Right renal cortex interstitium (tissue), 3 donors: ENCODE data around the gene GPSM1. TPM values are rescaled to one million over a fixed set of nuclear protein-coding genes. Genes with fewer than 3 reads are reported as not detected.
"Not testable (repeated sequence)": the region's sequence is repeated elsewhere in the genome, so short reads cannot be mapped to it uniquely, and the experiment has no call there.

ENCODE experiments used
- DNase-seq, 3 donors: peaks; one replicate each; pipeline ENCODE4 v3.0.0-alpha.2; 2013; ENCODE audit warnings: low read depth in 3 of 3, low spot score in 2 of 3
- polyA plus RNA-seq, 3 donors: library from polyadenylated mRNA; unstranded; fragments of 120-200 nt; gene quantifications; one replicate each; pipeline ENCODE4 v1.2.1, GENCODE V29; 2013; ENCODE audit not compliant: insufficient read length in 3 of 3

GPSM1 gene
- polyA plus RNA-seq, 3 donors = 22.2 to 22.9 (median 22.7) TPM

DNA sequence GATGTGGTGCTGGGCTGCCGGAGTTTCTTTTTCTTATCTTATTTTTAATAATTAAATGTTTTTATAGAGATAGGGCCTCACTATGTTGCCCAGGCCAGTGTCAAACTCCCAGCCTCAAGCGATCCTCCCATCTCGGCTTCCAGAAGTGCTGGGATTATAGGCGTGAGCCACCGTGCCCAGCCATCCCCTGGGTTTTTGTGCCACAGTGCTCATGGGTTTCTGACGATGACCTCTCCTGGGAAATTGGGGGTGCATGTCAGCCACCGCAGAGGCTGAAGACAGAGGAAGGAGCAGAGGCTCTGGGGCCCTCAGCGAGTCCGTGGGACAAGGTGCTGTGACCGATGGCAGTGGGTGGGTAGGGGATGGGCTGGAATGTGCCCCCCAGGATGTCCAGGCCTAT lies 14.4 kb downstream of the GPSM1 start:
- no peak for DNase-seq

DNA sequence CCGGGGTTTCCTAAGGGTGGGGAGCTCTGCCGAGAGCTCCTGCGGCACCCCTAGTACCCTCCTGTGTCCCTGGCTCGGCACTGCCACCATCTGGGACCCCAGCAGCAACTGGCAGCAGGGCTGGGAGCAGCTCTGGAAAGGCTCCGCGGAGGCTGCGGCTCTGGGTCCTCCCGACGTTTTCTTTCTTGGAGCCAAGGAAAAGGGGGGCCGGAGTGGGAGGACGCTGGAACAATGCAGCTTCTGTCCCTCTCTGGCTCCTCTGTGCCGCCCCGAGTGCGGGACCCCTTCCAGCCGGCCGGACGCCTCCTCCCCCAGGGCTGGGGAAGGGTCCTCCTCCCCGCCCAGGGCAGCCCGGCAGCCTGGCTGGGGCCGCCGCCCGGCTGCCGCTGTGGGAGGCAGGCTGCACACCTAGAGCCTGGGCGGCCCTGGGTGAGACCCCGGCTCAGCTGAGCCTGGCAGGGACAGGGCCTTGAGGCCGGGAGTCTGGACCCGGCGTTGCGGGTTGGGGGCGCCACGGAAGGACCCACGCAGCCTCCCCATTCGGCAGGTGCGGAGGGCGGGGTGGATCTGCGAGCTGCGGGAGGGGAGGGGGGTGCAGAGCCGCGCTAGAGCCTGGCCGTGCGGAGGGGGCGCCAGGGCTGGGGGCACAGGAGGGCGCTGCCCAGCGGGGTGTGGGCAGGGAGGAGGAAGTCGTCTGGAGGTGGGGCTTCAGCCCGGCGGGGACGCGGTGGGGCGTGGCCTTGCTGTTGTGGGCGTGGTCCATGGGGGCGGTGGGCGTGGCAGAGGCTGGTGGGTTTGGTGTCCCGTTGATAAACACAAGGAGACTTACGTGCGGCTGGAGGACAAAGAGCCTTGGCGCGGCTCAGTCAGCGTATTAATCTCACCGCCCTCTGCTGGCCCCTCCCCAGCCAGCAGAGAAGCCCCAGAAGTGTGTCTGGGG lies 15.1 kb downstream of the GPSM1 start:
- DNase-seq = no peak

DNA sequence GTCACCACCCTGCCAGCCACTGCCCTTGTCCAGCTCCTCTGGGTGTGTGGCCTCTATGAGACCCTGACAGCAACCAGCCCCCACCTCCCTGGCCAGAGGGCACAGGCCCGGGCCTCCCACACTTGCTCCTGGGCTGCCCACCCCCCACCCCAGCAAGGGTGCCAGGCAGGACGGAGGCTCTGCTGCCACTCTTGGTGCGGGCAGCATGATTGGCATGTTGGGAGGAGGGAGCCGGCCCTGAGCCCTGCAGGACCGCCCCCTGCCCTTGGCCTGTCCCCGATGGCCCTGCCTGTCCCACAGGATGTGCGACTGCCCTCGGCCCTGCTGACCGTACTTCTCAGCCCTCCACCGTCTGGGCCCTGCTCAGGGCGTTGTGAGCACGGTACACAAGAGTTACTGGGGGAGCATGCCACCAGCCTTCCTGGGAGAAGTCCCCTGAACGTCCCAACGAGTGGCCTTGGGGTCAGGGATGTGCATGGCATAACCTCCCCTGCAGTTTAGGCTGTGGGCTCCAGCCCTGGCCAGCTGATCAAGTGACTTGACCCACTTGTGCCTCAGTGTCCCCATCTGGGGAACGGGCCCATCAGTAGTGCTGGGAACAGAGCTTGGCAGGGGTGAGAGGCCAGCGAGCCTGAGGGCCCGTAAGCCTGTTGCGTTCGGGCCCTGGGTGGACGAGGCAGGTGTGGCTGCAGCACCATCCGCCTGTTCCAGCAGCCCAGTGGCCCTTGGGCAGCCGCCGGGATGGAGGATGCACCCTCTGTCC lies 16.0 kb downstream of the GPSM1 start:
- no peak for DNase-seq

DNA sequence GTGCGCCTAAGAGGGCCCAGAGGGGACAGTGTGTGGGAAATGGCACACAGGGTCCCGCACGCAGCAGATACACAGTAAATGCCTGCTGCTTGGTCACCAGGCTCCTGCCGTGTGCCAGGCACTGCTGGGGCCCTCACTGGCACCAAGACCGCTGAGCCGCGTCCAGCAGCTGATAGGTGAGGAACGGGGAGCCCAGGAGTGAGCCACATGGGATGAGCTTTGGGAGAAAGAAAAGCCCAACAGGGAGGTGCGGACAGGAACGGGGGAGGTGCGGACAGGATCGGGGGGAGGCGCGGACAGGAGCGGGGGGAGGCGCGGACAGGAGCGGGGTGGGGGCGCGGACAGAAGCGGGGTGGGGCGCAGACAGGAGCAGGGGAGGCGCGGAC lies 16.5 kb downstream of the GPSM1 start:
- no peak for DNase-seq

DNA sequence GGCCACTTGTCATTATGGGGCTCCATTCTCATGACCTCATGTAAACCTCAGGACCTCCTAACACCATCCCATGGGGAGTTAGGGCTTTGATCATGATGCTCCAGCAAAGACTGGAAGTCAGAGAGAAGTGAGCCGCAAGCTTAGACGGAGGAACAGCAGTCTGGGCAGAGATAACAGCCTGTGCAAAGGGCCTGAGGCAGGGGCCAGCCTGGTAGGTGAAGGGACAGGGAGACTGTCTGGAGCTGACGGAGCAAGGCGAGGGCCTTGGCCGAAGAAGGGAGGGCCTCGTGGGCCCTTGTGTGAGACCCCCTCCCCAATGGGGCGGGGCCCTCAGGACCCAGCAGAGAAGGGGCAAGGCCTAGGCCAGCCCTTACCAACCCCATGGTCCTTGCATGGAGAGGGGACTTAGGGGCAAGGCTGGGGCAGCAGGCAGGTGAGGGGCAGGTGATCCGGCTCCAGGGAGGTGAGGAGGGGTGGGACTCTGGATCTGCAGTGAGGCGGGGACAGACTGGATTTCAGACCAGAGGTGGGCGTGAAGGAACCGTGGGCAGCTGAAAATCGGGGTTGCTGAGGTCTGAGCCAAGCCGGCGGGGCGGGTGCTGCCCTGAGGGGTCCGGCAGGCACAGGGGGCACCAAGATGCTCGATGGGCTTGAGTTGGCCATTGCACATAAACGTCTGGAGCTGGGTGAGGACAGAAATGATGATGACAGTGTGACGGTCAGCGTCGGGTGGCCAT lies 17.4 kb downstream of the GPSM1 start:
- no peak for DNase-seq

DNA sequence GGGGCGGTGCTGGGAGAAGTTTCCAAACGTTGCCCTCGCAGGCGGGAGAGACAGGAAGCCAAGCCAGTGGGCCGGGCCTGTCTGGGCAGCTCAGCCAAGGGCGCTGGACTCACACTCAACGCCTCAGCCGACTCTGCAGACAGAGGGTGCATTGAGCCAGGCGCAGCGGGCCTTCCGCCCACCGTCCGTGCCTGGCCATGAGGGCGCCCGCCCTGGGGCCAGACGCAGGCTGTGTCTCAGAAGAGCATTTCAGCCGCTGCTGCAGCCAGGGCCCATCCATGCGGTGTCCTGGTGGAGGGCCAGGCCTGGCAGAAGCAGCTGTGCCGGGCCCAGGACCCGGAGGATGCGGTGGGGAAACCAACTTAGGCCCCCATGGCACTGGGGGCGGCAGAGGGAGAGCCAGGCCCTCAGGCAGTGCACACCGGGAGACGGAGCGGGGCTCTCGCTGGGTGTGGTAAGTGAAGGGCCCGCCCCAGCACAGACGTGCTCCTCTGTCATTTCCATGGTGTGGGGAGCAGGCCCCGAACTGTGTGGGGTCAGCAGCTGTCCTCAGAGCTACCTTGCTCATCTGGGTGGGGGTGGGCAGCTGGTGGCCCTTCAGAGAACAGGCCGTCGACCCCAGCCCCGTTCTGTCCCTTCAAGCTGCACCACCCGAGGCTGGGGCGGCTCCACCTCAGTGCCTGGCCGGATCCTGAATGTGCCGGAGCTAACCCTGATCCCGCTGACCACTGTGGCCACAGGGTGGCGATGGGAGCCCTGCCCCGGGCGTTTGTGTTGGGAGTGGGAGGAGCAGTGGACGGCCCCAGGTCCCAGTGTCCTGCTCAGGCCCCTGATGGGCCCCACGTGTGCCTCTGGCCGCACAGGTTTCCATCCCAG lies 18.2 kb downstream of the GPSM1 start:
- no peak for DNase-seq

DNA sequence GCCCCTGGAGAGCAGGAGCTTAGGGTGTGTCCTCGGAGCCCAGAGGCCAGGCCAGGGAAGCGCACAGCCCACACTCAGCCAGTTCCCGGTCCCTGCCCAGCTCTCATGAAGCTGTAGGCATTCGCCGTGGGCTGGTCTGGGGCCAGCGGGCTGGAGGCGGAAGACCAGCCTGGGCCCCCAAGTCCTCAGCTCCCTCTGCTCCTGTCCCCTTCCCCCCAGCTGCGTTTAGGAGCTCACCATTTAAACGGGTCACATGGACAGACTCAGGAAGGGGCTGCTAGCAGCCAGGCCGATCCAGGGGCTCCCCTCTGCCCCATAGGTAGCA lies 18.8 kb downstream of the GPSM1 start:
- DNase-seq = no peak

DNA sequence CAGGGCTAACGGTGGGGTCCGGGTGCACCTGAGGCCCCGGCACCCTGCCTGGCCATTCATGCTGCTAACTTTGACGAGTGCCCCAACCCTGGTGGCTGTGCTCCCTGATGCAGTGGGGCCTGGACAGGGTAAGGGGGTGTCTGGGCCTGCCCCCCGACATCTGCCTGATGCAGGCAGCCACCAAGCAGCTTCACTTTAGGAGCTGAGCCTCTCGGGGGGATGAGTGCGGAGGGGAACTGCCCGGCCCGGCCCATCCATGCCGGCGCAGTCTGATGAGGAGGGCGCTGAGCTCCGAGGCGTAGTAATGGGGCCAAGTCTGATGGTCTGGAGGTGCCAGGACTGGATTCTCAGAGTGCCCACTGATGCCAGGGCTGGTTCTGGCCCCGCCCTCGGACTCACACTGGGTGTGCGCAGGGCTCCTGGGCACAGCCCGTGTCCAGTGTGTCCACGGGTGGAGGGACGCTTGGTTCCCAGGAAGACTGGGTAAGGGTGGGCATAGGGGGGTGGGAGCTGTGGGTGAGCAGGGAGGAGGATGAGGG lies 19.7 kb downstream of the GPSM1 start:
- no peak for DNase-seq

DNA sequence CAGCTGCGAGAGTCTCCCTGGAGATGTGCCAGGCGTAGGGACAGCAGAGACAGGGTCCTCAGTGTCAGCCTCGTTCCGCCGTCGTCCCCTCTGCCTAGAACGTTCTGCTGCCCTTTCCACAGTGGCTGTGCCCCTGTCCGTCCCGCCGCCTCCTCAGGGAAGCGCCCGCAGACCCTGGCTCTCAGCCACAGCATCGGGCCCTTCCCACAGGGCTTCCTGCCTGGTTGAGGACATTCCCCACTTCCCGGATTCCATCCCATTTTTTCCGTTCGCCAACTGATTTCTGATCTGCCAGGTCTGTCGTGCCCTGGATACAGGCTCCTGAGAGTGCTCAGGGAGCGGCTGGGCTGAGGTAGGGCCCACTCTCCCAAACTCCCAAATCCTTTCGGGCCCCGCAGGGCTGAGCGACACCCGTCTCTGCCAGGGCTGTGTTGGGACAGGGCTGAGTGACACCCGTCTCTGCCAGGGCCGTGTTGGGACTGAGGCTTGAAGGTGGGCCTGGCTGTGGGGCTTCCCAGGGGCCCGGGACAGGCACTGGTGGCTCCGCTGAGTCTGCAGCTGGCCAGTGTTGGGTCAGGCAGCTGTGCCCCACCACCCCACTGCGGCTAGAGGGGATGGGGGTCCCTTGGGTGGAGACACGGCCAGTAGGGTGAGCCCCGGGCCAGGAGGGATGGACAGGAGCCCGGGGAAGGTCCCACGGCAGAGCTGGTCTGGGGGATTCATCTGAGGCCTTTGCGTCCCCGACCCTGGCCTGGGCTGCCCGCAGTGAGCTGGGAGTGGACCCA lies 20.3 kb downstream of the GPSM1 start:
- no peak for DNase-seq

DNA sequence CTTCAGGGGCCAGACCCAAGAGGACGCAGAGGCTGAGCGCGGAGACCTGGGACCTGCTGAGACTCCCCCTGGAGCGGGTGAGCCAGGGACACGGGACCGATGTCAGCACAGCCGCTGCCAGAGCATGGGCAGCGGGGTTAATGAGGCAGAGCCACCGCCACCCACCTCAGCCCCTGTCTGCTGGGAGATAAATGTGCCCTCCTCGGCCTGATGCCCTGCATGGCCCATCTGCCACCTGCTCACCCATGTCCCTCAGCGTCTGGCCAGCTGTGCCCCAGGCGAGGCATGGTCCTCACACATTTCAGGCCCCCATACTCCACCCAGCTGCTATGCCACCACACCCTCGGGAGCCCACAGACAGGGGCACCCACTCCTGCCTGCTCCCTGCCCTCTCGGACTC lies 21.4 kb downstream of the GPSM1 start:
- DNase-seq = no peak

DNA sequence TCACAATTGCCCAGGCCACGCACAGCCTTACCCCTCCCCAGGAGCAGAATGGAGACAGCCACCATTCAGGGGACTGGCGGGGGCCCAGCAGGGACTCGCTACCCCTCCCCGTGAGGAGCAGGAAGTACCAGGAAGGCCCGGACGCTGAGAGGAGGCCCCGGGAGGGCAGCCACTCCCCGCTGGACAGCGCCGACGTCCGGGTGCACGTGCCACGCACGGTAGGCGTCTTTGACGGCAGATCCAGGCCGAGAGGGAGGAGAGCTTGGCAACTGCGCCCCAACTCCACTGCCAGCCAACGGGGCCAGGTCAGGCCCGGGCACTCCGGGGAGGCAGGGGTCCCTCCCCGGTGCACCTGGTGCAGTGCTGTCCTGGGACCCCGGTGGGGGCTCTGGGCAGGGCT lies 22.2 kb downstream of the GPSM1 start:
- DNase-seq = no peak

DNA sequence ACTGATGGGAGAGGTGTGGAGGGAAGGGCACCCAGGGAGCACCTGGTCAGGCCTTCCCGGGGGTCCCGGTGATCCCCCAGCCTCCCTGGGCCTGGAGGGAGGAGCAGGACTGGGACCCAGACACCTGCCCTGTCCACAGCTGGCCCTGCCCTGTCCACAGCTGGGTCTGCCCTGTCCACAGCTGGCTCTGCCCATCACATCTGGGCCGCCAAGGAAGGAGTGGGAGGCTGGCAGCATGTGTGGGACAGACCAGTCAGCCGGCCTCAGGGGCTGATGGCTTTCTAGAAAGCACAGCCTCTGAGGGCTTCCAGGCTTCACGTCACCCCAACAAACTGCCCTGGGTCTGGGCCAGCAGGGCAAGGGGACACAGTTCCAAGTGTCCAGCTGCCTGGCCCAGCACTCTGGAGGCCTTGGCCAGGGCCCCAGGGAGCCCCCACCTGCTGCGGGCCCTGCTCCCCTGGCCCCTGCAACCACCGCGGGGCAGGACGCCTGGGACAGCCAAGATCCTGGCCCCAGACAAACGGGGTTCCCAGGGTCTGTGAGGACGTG lies 24.0 kb downstream of the GPSM1 start:
- no peak for DNase-seq

DNA sequence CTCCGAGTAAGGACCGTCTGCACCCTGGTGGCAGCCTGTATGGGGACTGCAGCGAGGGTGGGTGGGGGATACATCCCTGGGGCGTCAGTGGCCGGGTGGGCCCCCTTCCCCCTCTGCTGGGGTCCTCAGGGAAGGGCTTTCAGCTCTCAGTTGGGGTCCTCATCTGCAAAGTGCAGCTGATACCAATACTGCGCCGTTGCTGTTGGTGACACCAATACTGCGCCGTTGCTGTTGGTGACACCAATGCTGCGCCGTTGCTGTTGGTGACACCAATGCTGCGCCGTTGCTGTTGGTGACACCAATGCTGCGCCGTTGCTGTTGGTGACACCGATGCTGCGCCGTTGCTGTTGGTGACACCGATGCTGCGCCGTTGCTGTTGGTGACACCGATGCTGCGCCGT lies 24.5 kb downstream of the GPSM1 start:
- not testable (repeated sequence) for DNase-seq

DNA sequence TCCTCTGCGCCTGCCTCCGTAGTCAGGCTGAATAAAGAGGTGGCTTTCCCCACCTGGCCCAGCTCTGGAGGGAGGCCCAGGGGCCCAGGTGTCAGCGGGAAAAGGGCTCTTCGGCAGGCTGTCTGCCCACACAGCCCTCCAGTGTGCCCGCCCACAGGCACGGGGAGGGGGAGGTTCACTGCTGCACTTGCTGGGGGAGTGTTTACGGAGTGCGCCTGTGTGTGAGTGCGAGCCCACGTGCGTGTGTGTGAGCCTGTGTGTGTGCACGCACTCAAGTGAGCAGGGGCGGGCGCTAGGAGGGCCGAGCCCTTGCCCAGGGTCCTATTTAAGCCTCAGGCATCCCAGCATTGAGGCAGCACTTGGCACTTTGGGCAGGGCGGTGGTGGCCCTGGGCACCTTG lies 25.3 kb downstream of the GPSM1 start:
- DNase-seq = no peak

DNA sequence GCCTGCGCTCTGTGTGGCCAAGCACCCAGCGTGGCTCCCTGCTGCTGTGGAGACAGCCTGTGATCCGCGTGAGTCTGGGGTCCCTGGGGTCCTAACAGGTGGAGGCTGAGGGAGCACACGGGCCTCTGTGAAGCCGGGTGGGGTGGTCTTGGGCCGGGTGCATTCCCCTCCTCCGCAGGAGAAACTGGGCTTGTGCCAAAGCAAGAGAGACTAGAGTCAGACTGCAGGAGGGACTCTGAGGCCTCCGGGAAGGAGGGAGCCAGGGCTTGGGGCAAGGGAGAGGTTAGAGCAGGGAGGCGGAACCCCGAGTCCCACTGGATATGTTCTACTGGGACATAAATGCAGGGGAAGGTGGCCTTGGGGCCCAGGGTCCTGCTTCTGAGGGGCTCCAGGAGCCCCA lies 25.7 kb downstream of the GPSM1 start:
- DNase-seq = no peak

DNA sequence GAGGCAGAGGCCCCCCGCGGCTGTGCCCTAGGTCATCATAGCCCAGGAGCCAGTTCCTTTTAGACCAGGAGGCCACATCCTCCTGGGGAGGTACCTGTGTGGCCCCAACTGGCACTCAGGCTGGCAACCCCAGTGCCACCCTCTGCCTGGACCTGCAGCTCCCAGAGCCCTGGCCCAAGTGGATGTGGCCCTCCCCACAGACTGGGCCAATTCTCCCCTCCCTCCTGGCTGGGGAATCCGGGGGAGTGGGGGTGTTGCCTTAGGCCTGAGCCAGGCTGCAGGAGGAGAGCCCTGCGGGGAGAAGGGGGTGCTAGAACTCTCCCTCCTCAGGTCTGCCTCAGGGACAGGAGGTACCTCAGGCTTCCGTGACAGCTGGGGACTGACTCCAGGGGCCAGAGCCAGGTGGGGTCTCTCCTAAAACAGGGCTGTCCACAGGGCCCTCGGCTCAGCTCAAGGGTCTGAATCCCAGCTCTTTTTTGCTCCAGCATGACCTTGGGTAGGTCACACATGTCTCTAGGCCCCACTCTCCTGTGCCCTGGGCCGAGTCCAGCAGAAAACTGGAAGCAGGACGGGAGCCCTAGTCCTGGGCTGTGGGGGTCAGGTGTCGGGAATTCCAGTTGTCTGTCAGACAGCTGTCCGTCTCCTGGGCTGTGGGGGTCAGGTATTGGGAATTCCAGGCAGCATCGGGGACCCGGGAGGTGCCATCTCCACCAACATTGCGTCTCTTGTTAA lies 26.6 kb downstream of the GPSM1 start:
- no peak for DNase-seq

DNA sequence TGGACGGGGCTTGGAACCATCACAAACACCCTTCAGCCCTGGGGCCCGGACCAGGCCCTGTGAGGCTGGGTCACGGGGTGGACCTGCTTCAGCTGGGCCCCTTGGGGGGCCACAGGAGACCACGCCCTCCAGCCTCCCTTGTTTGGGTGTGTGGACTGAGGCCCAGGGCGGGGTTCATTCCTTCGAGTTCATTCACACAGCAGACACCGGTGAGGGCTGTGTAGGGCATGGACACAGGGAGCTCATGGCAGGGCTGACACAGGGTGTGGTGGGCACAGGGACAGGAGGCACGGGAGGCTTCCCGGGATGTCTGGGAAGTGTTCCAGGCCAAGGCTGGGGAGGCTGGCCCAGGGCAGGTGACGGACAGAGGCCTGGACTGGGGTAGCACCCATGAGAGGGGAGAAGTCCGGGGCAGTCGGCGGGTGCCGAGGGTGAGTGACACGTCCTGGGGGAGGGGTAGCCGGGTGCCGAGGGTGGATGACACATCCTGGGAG lies 27.3 kb downstream of the GPSM1 start:
- no peak for DNase-seq
